GM19468 (cell line): Measurements from ENCODE around the gene PSMB7.

ENCODE experiments used
- ATAC-seq: cut with Tn5 transposase; IDR thresholded peaks from one replicate; pipeline ENCODE4 v1.9.1; 2021; ENCODE audit warnings: mild to moderate bottlenecking, moderate library complexity, moderate number of reproducible peaks; ENCODE audit not compliant: unreplicated experiment; ENCODE audit errors: extremely low read depth

Gene PSMB7

GRCh38 chr9:124308606-124309491, 106.4 kb downstream of the PSMB7 start:
- no peak for ATAC-seq

- ATAC-seq = no peak
Observed at GRCh38 chr9:124307379-124308030, 107.7 kb downstream of the PSMB7 start.

- ATAC-seq = no peak
Observed at GRCh38 chr9:124306098-124306735, 109.0 kb downstream of the PSMB7 start.

- ATAC-seq = no peak
Observed at GRCh38 chr9:124304285-124304684, 111.0 kb downstream of the PSMB7 start.

- no peak for ATAC-seq
Observed at GRCh38 chr9:124303762-124304161, 111.5 kb downstream of the PSMB7 start.
